GM10266 (cell line): Measurements from ENCODE around the gene PPP1R9B.

ENCODE experiments used
- DNase-seq: peaks from one replicate; pipeline ENCODE4 v3.0.0; 2012; ENCODE audit errors: extremely low spot score
- CTCF ChIP-seq: IDR thresholded peaks from 2 replicates; pipeline ENCODE4 v1.5.1; 2012; ENCODE audit warnings: mild to moderate bottlenecking, low read depth; ENCODE audit not compliant: control insufficient read depth, insufficient read depth; ENCODE audit errors: missing control alignments

The PPP1R9B gene, protein sequence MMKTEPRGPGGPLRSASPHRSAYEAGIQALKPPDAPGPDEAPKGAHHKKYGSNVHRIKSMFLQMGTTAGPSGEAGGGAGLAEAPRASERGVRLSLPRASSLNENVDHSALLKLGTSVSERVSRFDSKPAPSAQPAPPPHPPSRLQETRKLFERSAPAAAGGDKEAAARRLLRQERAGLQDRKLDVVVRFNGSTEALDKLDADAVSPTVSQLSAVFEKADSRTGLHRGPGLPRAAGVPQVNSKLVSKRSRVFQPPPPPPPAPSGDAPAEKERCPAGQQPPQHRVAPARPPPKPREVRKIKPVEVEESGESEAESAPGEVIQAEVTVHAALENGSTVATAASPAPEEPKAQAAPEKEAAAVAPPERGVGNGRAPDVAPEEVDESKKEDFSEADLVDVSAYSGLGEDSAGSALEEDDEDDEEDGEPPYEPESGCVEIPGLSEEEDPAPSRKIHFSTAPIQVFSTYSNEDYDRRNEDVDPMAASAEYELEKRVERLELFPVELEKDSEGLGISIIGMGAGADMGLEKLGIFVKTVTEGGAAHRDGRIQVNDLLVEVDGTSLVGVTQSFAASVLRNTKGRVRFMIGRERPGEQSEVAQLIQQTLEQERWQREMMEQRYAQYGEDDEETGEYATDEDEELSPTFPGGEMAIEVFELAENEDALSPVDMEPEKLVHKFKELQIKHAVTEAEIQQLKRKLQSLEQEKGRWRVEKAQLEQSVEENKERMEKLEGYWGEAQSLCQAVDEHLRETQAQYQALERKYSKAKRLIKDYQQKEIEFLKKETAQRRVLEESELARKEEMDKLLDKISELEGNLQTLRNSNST

GRCh38 chr17:50150354-50151040 is at the start of gene PPP1R9B:
PPP1R9B (minus strand) TSS chr17:50150677; CDS start chr17:50150513, 164 bp downstream.
- no peak for DNase-seq
- TF ChIP-seq CTCF = no peak

- no peak for TF ChIP-seq CTCF
Measured at GRCh38 chr17:50199803-50200456, 49.5 kb upstream of the PPP1R9B start.

DNA sequence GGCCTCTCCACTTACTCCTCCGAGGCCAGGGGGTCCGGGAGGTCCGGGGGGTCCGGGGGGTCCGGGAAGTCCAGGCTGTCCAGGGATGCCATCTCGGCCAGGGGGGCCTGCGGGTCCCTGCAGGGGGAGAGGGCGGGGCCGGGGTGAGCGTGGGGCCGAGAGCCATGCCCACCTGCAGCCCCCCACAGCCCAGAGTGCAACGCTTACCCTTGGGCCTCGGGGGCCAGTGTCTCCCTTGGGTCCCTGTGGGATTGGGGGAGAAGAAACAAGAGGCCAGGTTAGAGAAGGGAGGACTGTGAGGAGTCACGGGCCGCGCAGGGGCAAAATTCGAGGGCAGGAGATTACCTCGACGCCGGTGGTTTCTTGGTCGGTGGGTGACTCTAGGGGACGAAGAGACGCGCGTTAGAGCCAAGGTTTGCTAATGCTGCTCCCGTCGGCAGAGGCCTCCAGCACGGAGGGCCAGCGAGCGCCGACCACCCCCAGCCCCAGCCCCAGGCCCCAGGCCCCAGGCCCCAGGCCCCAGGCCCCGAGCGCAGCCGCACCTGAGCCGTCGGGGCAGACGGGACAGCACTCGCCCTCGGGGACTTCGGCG is 48.8 kb upstream of the PPP1R9B start:
- no peak for DNase-seq
- TF ChIP-seq CTCF = no peak

More at GRCh38 chr17:50199803-50200456, 49.5 kb upstream of the PPP1R9B start:
- peak; percentile 86 for DNase-seq

DNA sequence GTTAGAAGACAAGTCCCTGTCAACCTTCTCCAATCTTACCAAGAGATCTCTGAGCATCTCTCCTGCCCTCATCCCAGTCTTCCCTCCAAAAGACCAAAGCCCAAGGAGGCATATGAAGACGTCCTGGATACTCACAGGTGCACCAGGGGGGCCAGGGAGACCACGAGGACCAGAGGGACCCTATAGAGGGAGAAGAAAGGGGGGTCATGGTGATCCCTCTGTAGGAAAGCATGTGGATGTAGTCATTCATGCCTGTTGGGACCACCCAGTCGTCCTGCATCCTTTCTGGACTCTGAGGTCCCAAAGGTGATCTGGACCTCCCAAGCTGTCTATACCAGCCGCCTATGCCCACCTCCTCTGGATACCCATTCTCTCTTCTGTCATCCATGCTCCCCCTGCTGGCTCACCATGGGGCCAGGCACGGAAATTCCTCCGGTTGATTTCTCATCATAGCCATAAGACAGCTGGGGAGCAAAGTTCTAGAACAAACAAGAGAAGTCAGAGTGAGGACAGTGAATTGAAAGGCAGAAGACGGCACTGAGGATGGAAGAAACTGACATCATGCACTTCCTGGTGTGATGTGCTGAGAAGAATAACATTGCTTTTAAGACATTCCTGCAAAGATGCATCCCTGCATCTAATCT is 47.7 kb upstream of the PPP1R9B start:
- peak; percentile 80 for DNase-seq
- peak; percentile 85 for TF ChIP-seq CTCF

GRCh38 chr17:50196826-50197225 is 46.3 kb upstream of the PPP1R9B start:
- no peak for DNase-seq
- TF ChIP-seq CTCF = no peak

- no peak for DNase-seq
Measured at GRCh38 chr17:50196036-50196435, 45.6 kb upstream of the PPP1R9B start.

More at GRCh38 chr17:50196036-50196435, 45.6 kb upstream of the PPP1R9B start:
- TF ChIP-seq CTCF = no peak
